H1 (cell line): ENCODE measurements around the gene TMEM120B. TPM values are rescaled to one million over a fixed set of nuclear protein-coding genes. Genes with fewer than 3 reads are reported as not detected.

Source experiments
- CTCF ChIA-PET: fragments of 300-600 bp; sonication (Branson Sonifier 250); formaldehyde crosslinking; loops from one replicate; lab custom pipeline; 2021; ENCODE audit not compliant: partially characterized antibody; lab: Charles Lee
- POLR2A ChIA-PET: fragments of 300-600 bp; sonication (Branson Sonifier 250); formaldehyde crosslinking; loops from one replicate; lab custom pipeline; 2021; ENCODE audit warnings: inconsistent platforms; ENCODE audit not compliant: partially characterized antibody; lab: Charles Lee
- DNase-seq, 2 experiments: peaks; one replicate each; pipeline versions ENCODE4 v3.0.0 to v3.0.0-alpha.2; 2010 to 2022; ENCODE audit warnings: low spot score in 2 of 2, low read depth in 1 of 2, mixed read lengths in 1 of 2
- FAIRE-seq: peaks from 2 replicates; lab custom pipeline; 2011; peaks lifted over from hg19 to GRCh38; lab: Jason Lieb, UNC
- H2AFZ ChIP-seq: 2 replicates; pipeline ENCODE4 v1.8.1; 2012; ENCODE audit warnings: low read length, inconsistent platforms
- H2AK5ac ChIP-seq: 2 replicates; pipeline ENCODE4 v1.6.1; 2013; ENCODE audit warnings: low read depth, low read length
- H2BK120ac ChIP-seq: replicated peaks from 2 replicates; pipeline ENCODE3; 2013; ENCODE audit warnings: low read depth, low read length, inconsistent platforms
- H2BK12ac ChIP-seq: 2 replicates; pipeline ENCODE4 v1.6.1; 2013; ENCODE audit warnings: low read depth, low read length
- H2BK15ac ChIP-seq: 2 replicates; pipeline ENCODE4 v1.6.1; 2013; ENCODE audit warnings: low read length
- H2BK20ac ChIP-seq: 2 replicates; pipeline ENCODE4 v1.6.1; 2013; ENCODE audit warnings: low read length
- H2BK5ac ChIP-seq: 2 replicates; pipeline ENCODE4 v1.6.1; 2013; ENCODE audit warnings: low read depth, low read length
- H3K14ac ChIP-seq: 2 replicates; pipeline ENCODE4 v1.6.1; 2013; ENCODE audit warnings: inconsistent platforms; ENCODE audit not compliant: insufficient read length
- H3K18ac ChIP-seq: 2 replicates; pipeline ENCODE4 v1.6.1; 2013; ENCODE audit warnings: low read length; ENCODE audit errors: extremely low read depth
- H3K23ac ChIP-seq: 2 replicates; pipeline ENCODE4 v1.6.1; 2013; ENCODE audit warnings: inconsistent platforms; ENCODE audit not compliant: insufficient read length
- H3K23me2 ChIP-seq: 2 replicates; pipeline ENCODE4 v1.6.1; 2013; ENCODE audit warnings: low read depth, low read length
- H3K27ac ChIP-seq: 2 replicates; pipeline ENCODE4 v1.6.1; 2011; ENCODE audit warnings: low read depth, low read length, inconsistent platforms
- H3K27me3 ChIP-seq, 4 experiments: replicated peaks in 1 of 4; 1 replicate in 1 of 4; 2 replicates in 3 of 4; pipeline versions ENCODE4 v1.6.1 to v1.8.1; 2011 to 2013; ENCODE audit warnings: low read length in 3 of 4, mild to moderate bottlenecking in 3 of 4, inconsistent platforms in 2 of 4, mixed read lengths in 2 of 4, moderate library complexity in 1 of 4; ENCODE audit not compliant: control insufficient read depth in 3 of 4, insufficient read depth in 3 of 4; ENCODE audit errors: extremely low read depth in 1 of 4
- H3K36me3 ChIP-seq, 4 experiments: 2 replicates each; pipeline versions ENCODE4 v1.6.1 to v1.8.1; 2011 to 2013; ENCODE audit warnings: mild to moderate bottlenecking in 4 of 4, low read length in 3 of 4, moderate library complexity in 2 of 4, control low read depth in 1 of 4, inconsistent platforms in 1 of 4; ENCODE audit not compliant: insufficient read depth in 4 of 4, control insufficient read depth in 2 of 4
- H3K4ac ChIP-seq: replicated peaks from 2 replicates; pipeline ENCODE3; 2013; ENCODE audit warnings: low read length, low read depth, mixed read lengths, inconsistent platforms; ENCODE audit not compliant: insufficient read length
- H3K4me1 ChIP-seq, 4 experiments: replicated peaks in 1 of 4; 1 replicate in 1 of 4; 2 replicates in 3 of 4; pipeline versions ENCODE4 v1.6.1 to v1.8.1; 2011 to 2013; ENCODE audit warnings: low read length in 3 of 4, inconsistent platforms in 2 of 4, mixed read lengths in 1 of 4; ENCODE audit not compliant: insufficient read depth in 4 of 4, control insufficient read depth in 3 of 4
- H3K4me2 ChIP-seq, 2 experiments: 2 replicates each; pipeline versions ENCODE4 v1.6.1 to v1.8.1; 2011 to 2013; ENCODE audit warnings: low read depth in 2 of 2, low read length in 2 of 2, control low read depth in 1 of 2, inconsistent platforms in 1 of 2, mild to moderate bottlenecking in 1 of 2; ENCODE audit not compliant: insufficient read depth in 1 of 2
- H3K4me3 ChIP-seq, 4 experiments: fragments of 200-600, 300-600 bp in 1 of 4; sonication (generic), shearing (Covaris generic), sonication (Bioruptor Twin) in 1 of 4; 2 replicates each; pipeline versions ENCODE4 v1.5.1 to v1.8.1; 2011 to 2016; ENCODE audit warnings: low read length in 4 of 4, low read depth in 3 of 4, control low read depth in 2 of 4, inconsistent platforms in 2 of 4, mild to moderate bottlenecking in 2 of 4, mixed read lengths in 1 of 4, moderate library complexity in 1 of 4; ENCODE audit not compliant: insufficient read depth in 2 of 4; ENCODE audit errors: extremely low read depth in 1 of 4
- H3K56ac ChIP-seq: replicated peaks from 2 replicates; pipeline ENCODE3; 2013; ENCODE audit warnings: low read depth, mild to moderate bottlenecking, mixed read lengths, low read length, inconsistent platforms; ENCODE audit not compliant: insufficient read length
- H3K79me1 ChIP-seq: 2 replicates; pipeline ENCODE4 v1.6.1; 2013; ENCODE audit warnings: low read depth, low read length, control low read depth
- H3K79me2 ChIP-seq, 2 experiments: 2 replicates each; pipeline versions ENCODE4 v1.6.1 to v1.8.1; 2012 to 2013; ENCODE audit warnings: low read length in 2 of 2, mild to moderate bottlenecking in 2 of 2, inconsistent platforms in 1 of 2; ENCODE audit not compliant: insufficient read depth in 2 of 2, control insufficient read depth in 1 of 2
- H3K9ac ChIP-seq, 4 experiments: replicated peaks in 1 of 4; 1 replicate in 1 of 4; 2 replicates in 3 of 4; pipeline versions ENCODE4 v1.6.1 to v1.8.1; 2011 to 2013; ENCODE audit warnings: low read depth in 3 of 4, low read length in 3 of 4, control low read depth in 2 of 4, mild to moderate bottlenecking in 2 of 4, moderate library complexity in 2 of 4, inconsistent platforms in 1 of 4; ENCODE audit errors: extremely low read depth in 1 of 4
- H3K9me3 ChIP-seq, 2 experiments: 2 replicates each; pipeline versions ENCODE4 v1.6.1 to v1.8.1; 2012 to 2013; ENCODE audit warnings: mild to moderate bottlenecking in 2 of 2, moderate library complexity in 2 of 2, control low read depth in 1 of 2, inconsistent platforms in 1 of 2, low read depth in 1 of 2, low read length in 1 of 2, mixed read lengths in 1 of 2; ENCODE audit not compliant: insufficient read depth in 2 of 2
- H4K20me1 ChIP-seq, 2 experiments: replicated peaks in 1 of 2; 2 replicates each; pipeline versions ENCODE3 to v1.8.1; 2011 to 2013; ENCODE audit warnings: inconsistent platforms in 2 of 2, low read length in 2 of 2, mild to moderate bottlenecking in 1 of 2; ENCODE audit not compliant: insufficient read depth in 2 of 2, control insufficient read depth in 1 of 2
- H4K5ac ChIP-seq: 2 replicates; pipeline ENCODE4 v1.6.1; 2013; ENCODE audit warnings: low read length, low read depth, mixed read lengths, inconsistent platforms; ENCODE audit not compliant: insufficient read length
- H4K8ac ChIP-seq: 2 replicates; pipeline ENCODE4 v1.8.0; 2013; ENCODE audit warnings: mild to moderate bottlenecking, moderate library complexity, low read length, inconsistent platforms; ENCODE audit not compliant: insufficient read depth; ENCODE audit errors: extremely low read depth
- H4K91ac ChIP-seq: replicated peaks from 2 replicates; pipeline ENCODE3; 2013; ENCODE audit warnings: low read length, mixed read lengths, inconsistent platforms; ENCODE audit not compliant: insufficient read length
- JUN ChIP-seq: IDR thresholded peaks from 2 replicates; pipeline ENCODE4 v1.6.1; 2011; ENCODE audit warnings: low read depth, mild to moderate bottlenecking, improper control_type of control experiment, low read length
- KDM1A ChIP-seq: fragments of 200-600, 300-600 bp; sonication (generic); IDR thresholded peaks from 2 replicates; pipeline ENCODE4 v1.7.1; 2016; ENCODE audit warnings: mild to moderate bottlenecking, low read length, borderline replicate concordance
- KDM4A ChIP-seq: IDR thresholded peaks from one replicate; pipeline ENCODE4 v1.7.1; 2012; ENCODE audit warnings: low read depth, mild to moderate bottlenecking, moderate library complexity, low read length, inconsistent platforms; ENCODE audit not compliant: severe bottlenecking
- PHF8 ChIP-seq: fragments of 200-600 bp; sonication (generic); conservative IDR thresholded peaks from 2 replicates; pipeline ENCODE4 v1.7.1; 2012; ENCODE audit warnings: low read depth, mild to moderate bottlenecking, inconsistent platforms, low read length, moderate library complexity
- RNF2 ChIP-seq: fragments of 200-900, 300-1000 bp; sonication (generic); IDR thresholded peaks from 2 replicates; pipeline ENCODE4 v1.7.1; 2016; ENCODE audit warnings: borderline replicate concordance, low read depth, mild to moderate bottlenecking, antibody characterized with exemption, low read length; ENCODE audit not compliant: poor library complexity, severe bottlenecking; ENCODE audit errors: missing control alignments
- SAP30 ChIP-seq: fragments of 300-600 bp; sonication (generic); IDR thresholded peaks from 2 replicates; pipeline ENCODE4 v1.7.1; 2012; ENCODE audit warnings: low read length, moderate library complexity, mild to moderate bottlenecking, inconsistent platforms; ENCODE audit not compliant: insufficient read depth, insufficient replicate concordance
- SIN3A ChIP-seq, 2 experiments: IDR thresholded peaks in 1 of 2; conservative IDR thresholded peaks in 1 of 2; 2 replicates each; pipeline ENCODE4 v1.6.1; 2011 to 2012; ENCODE audit warnings: low read length in 2 of 2, improper control_type of control experiment in 1 of 2, low read depth in 1 of 2, mild to moderate bottlenecking in 1 of 2
- YY1 ChIP-seq: IDR thresholded peaks from 2 replicates; pipeline ENCODE4 v1.6.1; 2011; ENCODE audit warnings: low read depth, mild to moderate bottlenecking, low read length
- WGBS, 2 experiments: shearing (Covaris generic) in 1 of 2; methylation state at CpG; one replicate each; pipeline versions ENCODE4 v1.1.6 to v1.1.7; 2013 to 2015; ENCODE audit warnings: low lambda C conversion rate in 2 of 2, mixed read lengths in 2 of 2, inconsistent platforms in 1 of 2, low coverage in 1 of 2, missing lambda C conversion rate in 1 of 2; ENCODE audit not compliant: insufficient replicate concordance in 2 of 2, insufficient coverage in 1 of 2, insufficient read length in 1 of 2; ENCODE audit errors: extremely low coverage in 1 of 2, missing lambda C conversion rate in 1 of 2; 5-methylcytosine and 5-hydroxymethylcytosine counted together
- polyA plus RNA-seq, 7 experiments: library from polyadenylated mRNA; depleted of rRNA in 3 of 7; stranded (reverse) in 5 of 7; unstranded in 2 of 7; fragments of >200 nt in 5 of 7; fragments of 200-250 nt in 2 of 7; gene quantifications; 1 replicate in 5 of 7; 2 replicates in 1 of 7; 4 replicates in 1 of 7; pipeline versions ENCODE4 v1.2.1 to v1.2.3, GENCODE V29; 2011 to 2013; ENCODE audit warnings: missing spikeins in 2 of 7, mixed read lengths in 2 of 7
- total RNA-seq: library from RNA; stranded (reverse); fragmentation: NEBNext Ultra II Directional; extraction: Animal tissue kit (Norgen Biotek cat#: 25700); gene quantifications from 2 replicates; pipeline ENCODE4 v1.2.1, GENCODE V29; 2021

TMEM120B gene
- total and polyA plus RNA-seq, 2 of the 8 experiments (the other 6 are each of a cell fraction or from before 2014, with no cell fraction given), result 22.0 to 29.1 TPM

- no peaks in the 10 kb centered on the region; the same call in 1 of the 2 replicates for H3K79me1 ChIP-seq
- no peak overlapping the region for H4K8ac ChIP-seq
- H3K27ac ChIP-seq, result no peak overlapping the region
- FAIRE-seq (no peak), DNase-seq (no peak)
- H2BK15ac ChIP-seq, result no peak overlapping the region
- H3K27me3 ChIP-seq, result no peaks in the 10 kb centered on the region
- WGBS, 2 experiments, result 94% methylated on average over 16 of the region's 22 CpGs; no CpG with 5 or more reads in 1 of the 2 experiments
- H3K4me1 ChIP-seq, result peaks cover 0 to 3% (median 0%) of the 10 kb centered on the region in 4 experiments; a peak in 1 of 7 replicates
- no peak overlapping the region for H3K4me3 ChIP-seq
- H3K9me3 ChIP-seq, result no peaks in the 10 kb centered on the region
- no peak overlapping the region for H2BK20ac ChIP-seq
- H3K23me2 ChIP-seq, result no peaks in the 10 kb centered on the region
- H3K79me2 ChIP-seq, result no peaks in the 10 kb centered on the region
- no peak overlapping the region for H3K14ac ChIP-seq
- H4K5ac ChIP-seq, result no peak overlapping the region
- no peak overlapping the region for H3K23ac ChIP-seq
- no peak overlapping the region for H3K18ac ChIP-seq
- H3K56ac ChIP-seq, result no peak overlapping the region
- no peak for TF ChIP-seq JUN
- TF ChIP-seq KDM1A, result no peak
- no peak for TF ChIP-seq SAP30
- TF ChIP-seq PHF8, result no peak
- TF ChIP-seq YY1, result no peak
- TF ChIP-seq SIN3A (conservative IDR thresholded peaks at IDR 0.05 in 1 of 2, IDR thresholded peaks at IDR 0.05 in 1 of 2; ENCODE audit: low read depth in 1 of 2, low read length in 2 of 2), result no peak
- no peak for TF ChIP-seq KDM4A
- TF ChIP-seq RNF2, result no peak
- H2BK12ac ChIP-seq, result no peak overlapping the region
- H2AFZ ChIP-seq, result no peak overlapping the region
- no peak overlapping the region for H4K91ac ChIP-seq
- no peak overlapping the region for H3K4me2 ChIP-seq
- no peak overlapping the region for H3K9ac ChIP-seq
- no peak overlapping the region; the same call in 1 of the 2 replicates for H2BK5ac ChIP-seq
- no peak overlapping the region for H3K4ac ChIP-seq
- H2AK5ac ChIP-seq, result no peak overlapping the region
- POLR2A ChIA-PET, result interaction anchor here (0.9 to 1.4 kb wide), 3 partner anchors 16 to 20 kb away, joined by 3 to 5 read pairs (median 3); no protein-coding TSS in a partner anchor
- CTCF ChIA-PET, result interaction anchor here (0.9 to 14.5 kb wide), 2 partner anchors 20 to 25 kb away, joined by 3 to 163 read pairs; partner anchors contain the start of gene RHOF
- H3K36me3 ChIP-seq, result peaks cover 9 to 49% (median 32%) of the 10 kb centered on the region in 4 experiments
- peaks cover 0 to 12% of the 10 kb centered on the region in 2 experiments for H4K20me1 ChIP-seq
- no peak overlapping the region for H2BK120ac ChIP-seq
Measured at GRCh38 chr12:121819212-121819949, 106.8 kb downstream of the TMEM120B start.
